ENCODE data around the gene ARRB1.

DNA sequence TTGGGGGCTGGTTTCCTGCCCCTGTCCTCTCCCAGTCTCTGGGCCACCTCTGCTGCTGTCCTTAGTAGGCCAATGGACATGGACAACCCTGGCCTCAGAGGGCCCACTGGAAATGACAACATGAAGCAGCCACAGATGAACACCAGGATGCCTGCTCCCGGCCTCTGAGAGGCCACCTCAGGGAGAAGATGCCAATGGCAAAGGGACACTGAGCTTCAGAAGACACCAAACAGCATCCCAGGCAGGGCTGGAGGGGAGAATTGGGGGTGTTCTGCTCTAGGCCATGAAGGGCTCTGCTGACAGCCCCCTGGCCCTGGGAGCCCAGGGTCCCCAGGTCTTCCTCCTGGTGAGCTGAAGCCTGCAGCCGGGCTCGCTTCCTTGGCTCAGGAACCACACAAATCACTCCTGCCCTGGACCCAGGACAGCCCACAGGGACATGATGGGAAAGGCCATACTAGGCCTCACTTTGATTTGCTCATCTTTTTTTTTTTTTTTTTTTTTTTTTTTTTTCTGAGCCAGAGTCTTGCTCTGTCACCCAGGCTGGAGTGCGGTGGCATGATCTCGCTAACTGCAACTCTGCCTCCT is 65.6 kb downstream of the ARRB1 start:
- TF ChIP-seq, protein P1, sequence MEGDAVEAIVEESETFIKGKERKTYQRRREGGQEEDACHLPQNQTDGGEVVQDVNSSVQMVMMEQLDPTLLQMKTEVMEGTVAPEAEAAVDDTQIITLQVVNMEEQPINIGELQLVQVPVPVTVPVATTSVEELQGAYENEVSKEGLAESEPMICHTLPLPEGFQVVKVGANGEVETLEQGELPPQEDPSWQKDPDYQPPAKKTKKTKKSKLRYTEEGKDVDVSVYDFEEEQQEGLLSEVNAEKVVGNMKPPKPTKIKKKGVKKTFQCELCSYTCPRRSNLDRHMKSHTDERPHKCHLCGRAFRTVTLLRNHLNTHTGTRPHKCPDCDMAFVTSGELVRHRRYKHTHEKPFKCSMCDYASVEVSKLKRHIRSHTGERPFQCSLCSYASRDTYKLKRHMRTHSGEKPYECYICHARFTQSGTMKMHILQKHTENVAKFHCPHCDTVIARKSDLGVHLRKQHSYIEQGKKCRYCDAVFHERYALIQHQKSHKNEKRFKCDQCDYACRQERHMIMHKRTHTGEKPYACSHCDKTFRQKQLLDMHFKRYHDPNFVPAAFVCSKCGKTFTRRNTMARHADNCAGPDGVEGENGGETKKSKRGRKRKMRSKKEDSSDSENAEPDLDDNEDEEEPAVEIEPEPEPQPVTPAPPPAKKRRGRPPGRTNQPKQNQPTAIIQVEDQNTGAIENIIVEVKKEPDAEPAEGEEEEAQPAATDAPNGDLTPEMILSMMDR (conservative IDR thresholded peaks at IDR 0.05 in 1 of 2, IDR thresholded peaks at IDR 0.05 in 1 of 2; ENCODE audit: extremely low read depth in 1 of 2, insufficient read depth in 1 of 2, low read depth in 1 of 2, low read length in 2 of 2), result no peak
- TF ChIP-seq EZH2 (IDR thresholded peaks at IDR 0.05; ENCODE audit: borderline replicate concordance, low read length), result no peak
